Cerebellar cortex (tissue), 1 donor: ENCODE results near the gene RHPN2.
A peak's percentile ranks its signal among the peaks of the same experiment; 100 is the strongest.
"Not testable (repeated sequence)": the region's sequence is repeated elsewhere in the genome, so short reads cannot be mapped to it uniquely, and the experiment has no call there.

Experiments used
- DNase-seq: peaks from one replicate; pipeline ENCODE4 v3.0.0-alpha.2; 2015; ENCODE audit warnings: low spot score

Gene RHPN2

DNA sequence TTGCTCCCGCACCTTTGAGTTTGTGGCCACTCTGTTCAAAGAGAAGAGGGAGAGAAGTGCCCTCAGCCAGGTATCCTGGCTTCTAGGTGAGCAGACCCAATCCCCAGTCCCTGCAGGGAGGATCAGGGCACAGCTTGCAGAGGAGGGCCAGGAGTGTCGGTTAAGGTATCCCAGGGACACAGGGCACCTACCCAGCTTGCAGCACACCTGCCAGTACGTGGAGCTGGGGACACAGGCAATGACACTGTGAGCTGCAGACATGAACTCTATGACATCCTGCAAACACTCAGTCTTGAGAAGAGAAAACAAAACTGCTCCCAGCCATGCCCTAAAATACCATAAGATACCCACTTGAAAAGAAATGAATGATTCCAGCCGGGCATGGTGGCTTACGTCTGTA, 38.1 kb downstream of the RHPN2 start:
- not testable (repeated sequence) for DNase-seq

DNA sequence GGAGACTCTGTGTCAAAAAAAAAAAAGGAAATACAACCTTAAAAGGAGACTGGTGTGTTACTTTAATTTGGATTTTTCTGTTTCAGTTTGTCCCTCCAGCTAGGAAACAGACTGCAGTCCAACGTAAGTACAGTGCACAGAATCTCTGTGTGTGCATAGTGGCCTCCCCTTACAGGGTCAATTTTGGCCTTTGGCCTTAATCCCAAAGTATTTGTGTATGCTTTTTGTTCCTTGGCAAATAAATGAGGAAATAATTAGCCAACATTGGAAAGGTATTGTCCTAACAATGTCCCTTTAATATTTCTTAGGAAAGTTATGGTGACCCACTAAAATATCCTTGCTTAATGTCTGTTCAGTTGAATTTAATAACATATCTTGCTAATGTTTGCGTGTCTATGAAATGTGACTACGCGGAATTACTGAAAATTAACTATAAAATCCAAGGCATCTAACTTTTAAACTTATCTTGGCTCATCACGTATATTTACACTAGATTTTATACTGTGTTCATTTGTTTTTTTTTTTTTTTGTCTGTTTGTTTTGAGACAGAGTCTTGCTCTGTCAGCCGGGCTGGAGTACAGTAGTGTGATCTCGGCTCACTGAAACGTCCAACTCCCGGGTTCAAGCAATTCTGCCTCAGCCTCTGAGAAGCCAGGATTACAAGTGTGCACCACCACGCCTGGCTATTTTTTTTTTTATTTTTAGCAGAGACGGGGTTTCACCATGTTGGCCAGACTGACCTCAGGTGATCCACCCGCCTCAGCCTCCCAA, 39.0 kb downstream of the RHPN2 start:
- DNase-seq, result not testable (repeated sequence)

DNA sequence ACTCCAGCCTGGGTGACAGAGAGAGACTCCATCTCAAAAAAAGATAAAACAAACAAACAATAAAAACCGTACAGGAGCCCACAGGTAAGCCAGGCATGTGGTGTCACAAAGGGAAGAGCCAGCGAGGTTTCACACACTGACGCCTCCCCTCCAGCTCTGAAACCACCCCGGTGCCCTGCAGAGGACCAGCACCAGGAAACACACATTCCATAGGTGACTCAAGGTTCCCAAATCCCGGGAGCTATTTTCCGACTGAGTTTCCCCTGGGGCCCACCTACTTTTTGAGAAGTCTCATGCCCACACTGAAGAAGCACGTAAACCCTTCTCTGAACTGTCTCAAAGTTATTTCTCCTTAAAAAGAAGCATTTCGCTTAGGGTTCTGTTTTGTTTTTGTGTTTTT, 40.3 kb downstream of the RHPN2 start:
- no peak for DNase-seq

DNA sequence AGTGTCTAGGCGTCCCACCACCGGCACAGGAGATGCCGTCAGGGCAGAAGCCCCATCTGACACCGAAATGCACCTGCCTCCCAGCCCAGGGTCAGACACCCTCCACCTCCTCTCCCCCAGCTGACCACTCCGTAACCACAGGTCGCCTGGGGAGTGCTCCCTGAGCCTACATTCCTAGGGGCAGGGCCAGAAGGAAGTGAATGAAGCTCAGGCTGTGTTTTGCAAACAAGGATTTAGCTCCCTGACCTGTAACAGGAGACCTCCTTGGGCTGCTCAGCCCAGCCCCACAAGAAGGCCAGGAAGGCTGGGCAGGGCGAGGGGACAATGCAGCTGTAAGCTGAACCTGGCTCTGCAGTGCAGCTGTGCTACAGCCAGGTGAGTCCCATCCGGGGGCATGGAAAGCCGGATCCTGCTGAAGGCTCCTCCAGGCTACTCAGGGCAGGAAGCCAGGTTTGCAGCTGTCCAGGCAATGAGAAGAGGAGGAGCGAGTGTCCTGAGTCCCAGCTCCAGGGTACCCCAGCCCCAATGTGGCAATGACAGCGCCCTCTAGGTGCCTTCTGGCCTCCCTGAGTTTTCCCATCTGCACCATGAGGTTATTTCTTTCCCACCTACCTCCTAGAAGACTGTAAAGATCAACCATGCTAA, 42.1 kb downstream of the RHPN2 start:
- DNase-seq, result no peak

DNA sequence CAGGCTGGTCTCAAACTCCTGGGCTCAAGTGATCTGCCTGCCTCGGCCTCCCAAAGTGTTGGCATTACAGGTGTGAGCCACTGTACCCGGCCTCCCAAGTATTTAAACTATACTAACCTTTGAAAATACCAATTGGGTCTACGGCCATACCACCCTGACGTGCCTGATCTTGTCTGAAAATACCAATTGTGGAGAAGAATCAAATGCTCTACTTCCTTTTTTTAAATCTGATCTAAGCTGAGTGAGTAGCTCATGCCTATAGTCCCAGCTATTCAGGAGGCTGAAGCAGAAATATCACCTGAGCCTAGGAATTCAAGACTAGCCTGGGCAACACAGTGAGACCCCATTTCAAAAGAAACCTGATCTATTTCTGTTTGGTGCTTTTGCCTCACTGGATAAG, 53.8 kb downstream of the RHPN2 start:
- DNase-seq, result not testable (repeated sequence)

DNA sequence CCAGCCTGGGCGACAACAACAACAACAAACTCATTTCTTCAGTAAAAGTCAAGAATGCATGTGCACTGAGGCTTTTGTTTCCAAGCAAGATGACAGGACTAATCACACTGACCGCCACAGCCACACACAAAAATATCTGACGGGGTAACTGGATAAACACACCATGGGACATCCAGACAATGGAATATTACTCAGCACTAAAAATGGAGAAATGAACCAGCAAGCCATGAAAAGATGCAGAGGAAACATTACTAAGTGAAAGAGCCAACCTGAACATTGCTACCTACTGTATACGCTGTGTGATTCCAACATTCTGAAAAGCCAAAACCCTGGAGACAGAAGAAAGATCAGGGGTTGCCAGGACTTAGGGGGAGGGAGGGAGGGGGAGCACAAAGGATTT, 56.0 kb downstream of the RHPN2 start:
- DNase-seq, result no peak

DNA sequence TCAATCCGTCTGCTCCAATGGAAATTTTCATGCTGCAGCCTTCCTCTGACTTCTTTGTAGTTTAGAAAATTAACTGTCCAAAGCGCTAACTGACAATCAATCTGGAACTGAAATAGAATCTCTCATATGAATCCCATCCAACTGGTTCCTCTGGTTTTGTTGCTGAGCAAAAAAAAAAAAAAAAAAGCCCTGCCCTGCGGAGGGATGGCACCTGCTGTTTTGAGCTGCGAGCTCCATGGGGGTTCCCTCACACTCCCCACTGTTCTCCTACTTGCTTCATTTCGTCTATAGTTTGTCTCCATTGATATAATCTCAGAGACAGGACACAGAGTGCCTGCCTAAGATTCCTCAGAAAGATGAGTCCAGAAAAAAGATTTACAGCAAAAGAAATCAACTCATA, 59.2 kb downstream of the RHPN2 start:
- DNase-seq, result no peak

DNA sequence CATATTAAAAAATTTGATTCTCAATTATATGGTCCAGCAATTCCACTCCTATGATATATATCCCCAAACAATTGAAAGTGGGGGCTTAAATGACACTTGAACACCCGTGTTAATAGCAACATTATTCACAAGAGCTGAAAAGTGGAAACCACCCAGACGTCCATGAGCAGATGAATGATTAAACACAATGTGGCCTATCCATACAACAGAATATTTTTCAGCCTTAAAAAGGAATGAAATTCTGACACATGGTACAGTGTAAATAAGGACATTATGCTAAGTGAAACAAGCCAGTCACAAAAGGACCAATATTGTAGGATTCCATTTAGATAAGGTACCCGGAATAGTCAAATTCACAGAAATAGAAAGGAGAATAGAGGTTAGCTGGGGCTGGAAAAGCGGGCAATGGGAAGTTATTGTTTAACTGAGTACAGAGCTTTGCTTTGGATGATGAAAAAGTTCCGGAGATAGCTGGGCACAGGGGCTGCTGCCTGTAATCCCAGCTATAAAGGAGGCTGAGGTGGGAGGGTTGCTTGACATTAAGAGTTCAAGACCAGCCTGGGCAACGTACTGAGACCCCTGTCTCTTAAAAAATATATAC, 61.2 kb downstream of the RHPN2 start:
- not testable (repeated sequence) for DNase-seq

DNA sequence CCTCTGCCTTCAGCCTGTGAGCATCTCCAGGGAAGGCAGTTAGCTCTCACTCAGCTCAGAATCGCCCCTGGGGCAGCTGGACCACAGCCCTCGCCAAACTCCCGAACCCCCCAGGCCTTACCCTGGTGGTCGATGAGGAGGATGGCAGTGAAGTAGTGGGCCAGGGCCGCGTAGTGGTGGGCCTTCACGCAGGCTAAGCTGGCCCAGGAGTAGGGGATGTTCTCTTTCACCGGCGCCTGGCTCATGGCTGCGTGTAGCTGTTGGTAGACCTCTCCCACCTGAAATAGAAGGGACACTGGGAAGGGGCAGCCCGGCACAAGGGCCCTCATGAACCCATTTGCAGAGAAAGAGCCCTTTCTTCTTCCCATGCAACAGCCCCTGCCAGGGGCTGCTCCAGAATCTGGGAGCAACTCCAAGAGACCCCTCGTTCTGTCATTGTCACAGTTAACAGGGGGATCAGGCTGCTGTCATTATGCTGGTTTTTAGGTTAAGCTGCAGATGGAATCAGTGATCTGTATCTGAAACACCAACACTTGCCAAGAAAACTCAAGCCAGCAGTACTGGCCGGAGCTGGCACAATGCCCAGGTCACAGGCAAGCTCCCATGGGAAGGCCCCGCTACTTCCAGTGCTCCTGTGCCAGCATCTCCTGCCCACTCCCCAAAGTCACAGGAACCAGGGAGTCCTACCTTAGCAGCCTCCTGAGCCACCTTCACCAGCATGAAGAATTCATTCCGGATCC, 62.4 kb downstream of the RHPN2 start:
- DNase-seq, result peak; percentile 52

DNA sequence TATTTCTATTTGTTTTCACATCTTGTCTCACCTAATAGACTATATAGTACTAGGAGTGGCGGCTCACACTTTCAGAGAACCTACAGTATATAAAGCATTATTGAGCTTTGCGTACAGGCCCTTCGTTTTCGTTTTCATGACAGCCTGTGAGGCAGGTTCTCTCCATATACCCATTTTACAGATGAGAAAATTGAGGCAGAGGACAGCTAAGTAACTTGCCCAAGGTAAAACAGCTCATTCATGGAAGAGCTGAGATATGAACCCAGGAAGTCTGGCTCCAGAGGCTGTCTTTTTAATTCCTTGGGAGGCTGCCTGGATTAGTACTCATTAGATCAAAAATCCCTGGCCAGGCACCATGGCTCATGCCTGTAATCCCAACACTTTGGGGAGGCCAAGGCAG, 63.8 kb downstream of the RHPN2 start:
- DNase-seq, result no peak

DNA sequence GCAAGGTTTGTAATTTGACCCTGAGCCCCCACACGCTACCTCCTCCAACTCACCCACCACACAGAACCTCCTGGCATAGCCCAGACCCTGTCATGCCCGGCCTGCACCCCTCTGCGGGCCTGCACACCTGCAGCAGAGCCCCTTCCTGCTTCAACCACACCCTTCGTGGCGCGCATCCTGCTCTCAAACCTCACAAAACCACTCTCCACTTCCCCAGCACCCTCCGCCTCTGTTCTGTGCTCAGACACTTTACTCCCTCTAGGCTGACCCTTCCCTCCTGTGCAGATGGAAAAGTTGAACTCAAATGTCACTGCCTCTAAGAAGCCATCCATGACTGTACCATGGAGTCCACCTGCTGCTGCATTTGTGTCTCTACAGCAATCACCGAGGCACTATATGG, 64.2 kb downstream of the RHPN2 start:
- no peak for DNase-seq

DNA sequence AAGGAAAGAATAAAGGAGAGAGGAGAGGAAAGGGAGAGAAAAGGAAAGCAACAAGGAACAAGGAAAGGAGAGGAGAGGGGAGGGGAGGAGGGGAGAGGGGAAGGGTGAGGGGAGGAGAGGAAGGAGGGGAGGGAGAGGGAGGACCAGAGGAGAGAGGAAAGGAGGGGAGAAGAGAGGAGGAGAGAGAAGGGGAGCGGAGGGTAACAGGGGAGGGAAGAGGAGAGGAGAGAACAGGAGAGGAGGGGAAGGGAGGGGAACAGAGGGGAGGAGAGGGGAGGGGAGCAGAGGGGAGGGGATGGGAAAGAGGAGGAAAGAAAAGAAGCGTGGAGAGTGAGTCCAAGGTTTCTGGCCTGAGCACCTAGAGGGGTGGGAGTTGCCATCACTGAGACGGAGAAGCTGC, 66.0 kb downstream of the RHPN2 start:
- no peak for DNase-seq

DNA sequence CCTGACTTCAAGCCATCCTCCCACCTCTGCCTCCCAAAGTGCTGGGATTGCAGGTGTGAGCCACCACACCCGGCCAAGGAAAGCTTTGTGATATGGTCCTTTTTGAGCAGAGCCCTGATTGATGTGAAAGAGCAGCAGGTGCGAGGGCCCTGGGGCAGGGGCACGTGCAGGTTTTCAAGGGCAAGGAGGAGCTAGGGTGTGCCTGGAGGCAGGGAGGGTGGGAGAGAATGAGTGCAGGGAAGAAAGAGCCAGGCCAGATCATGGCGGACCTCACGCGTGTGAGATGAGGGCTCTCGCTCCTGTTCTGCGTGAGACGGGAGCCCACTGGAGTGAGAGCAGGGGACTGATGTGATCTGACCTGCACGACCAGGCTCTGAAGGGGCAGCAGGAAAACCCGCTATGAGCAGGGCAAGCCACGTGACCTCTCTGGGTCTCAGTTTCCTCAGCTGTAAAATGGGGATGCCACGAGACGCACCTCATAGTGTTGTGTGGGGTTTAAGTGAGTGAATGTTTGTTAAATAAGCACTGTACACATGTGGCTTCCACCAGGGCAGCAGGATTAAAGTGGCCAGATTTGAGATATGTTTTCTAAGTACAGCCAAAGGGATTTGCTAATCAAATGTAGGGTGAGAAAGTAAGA, 66.9 kb downstream of the RHPN2 start:
- no peak for DNase-seq

DNA sequence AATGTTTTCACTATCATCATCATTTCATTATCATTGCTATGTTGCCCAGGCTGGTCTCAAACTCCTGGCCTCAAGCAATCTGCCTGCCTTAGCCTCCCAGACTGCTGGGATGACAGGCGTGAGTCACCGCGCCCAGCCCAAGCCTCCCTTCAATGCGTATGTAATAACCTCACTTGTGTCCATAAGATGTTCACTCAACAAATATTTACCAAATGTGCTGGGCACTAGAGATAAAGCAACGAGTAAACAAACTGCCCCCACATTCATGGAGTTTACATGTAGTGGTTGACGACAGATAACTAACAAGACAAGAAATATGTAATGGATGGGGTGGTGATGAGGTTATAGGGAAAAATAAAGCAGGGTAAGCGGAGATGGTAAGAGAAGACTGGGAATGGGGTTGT, 67.6 kb downstream of the RHPN2 start:
- DNase-seq, result not testable (repeated sequence)

DNA sequence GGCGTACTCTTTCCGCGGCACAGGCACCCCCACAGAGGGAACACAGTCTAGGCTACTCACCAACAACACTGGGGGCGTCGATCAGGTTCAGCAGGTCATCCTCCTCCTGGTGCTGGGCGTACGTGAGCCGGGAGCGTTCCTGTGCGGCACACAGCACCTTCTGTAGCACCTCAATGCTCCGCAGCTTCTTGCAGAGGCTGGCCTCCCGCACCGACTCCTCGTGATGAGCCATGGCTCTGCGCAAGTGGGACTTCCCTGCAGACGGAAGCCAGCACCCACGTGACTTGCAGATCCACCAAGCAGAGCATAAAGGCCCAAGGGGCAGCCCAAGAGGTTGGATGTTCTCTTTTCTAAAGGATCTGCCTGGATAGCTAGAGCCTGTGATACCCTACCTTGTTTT, 68.7 kb downstream of the RHPN2 start:
- DNase-seq, result not testable (repeated sequence)

DNA sequence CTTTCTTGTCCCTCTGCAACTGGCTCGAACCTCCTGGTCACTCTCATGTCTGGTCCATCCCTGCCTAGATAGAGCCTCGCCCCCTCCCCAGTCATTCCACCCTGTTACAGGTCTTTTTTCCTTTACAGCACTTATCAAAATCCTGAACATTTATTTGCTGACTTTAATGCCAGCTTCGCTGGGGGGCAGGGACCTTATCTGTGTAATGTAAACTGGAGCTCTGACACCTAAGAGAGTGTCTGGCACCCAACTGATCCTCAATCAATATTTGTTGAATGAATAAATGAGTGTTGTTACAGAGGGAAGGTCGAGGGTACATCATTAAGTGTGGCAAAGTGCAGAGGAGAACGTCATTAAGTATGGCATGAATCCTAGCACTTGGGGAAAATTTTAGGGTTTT, 76.0 kb downstream of the RHPN2 start:
- DNase-seq, result no peak

DNA sequence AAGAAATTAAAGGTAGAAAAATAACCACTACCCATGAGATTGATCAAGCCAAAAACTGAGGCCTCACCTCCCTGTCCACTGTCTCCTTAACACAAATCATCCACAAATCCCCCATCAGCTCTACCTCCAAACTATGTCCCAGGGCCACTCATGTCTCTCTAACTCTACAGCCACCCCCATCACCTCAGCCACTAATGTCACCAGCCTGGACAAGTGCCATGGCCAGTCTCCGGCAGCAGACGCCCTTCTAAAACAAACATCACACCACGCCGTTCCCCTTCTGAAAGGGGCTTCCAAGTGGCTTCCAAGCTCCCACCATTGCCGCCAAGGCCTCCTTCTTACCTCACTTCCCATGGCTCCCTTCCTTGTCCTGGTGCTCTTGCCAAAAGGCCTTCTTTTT, 76.4 kb downstream of the RHPN2 start:
- not testable (repeated sequence) for DNase-seq

DNA sequence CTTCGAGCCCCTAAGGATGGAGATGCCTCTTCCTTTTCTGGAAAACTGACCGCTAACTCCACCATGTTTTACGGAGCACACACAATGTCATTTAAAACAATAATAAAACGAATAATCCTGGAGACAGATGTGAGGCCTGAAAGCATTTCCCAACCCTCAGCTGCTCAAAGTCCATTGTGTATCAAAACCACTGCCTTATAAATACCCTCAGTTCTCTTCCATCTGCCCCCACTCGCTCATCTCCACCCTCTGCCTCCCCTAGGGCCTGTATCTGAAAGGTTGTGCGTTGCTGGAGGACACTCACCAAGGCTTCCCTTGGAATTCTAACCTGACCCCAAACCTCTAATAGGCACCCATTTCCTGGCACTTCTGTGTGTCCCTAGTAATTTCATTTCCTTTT, 82.2 kb downstream of the RHPN2 start:
- DNase-seq, result not testable (repeated sequence)

DNA sequence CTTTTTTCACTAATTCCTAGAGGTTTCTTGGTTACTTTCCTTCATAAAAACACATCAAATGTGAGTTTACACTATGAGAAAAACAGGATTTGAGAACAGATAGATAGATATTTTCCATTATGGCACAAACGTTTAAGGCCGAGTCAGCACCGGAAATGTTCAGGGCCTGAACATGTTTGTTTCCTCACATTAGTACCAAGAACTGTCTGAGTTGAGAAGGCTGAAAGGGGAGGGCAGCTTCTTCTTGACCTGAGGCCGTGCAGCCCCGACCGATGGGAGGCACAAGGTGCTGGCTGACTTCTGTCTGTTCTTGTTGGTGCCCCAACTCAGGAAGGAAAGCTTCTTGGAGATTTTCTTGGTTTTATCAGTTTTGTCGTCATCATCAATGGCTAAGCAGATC, 84.9 kb downstream of the RHPN2 start:
- DNase-seq, result not testable (repeated sequence)

DNA sequence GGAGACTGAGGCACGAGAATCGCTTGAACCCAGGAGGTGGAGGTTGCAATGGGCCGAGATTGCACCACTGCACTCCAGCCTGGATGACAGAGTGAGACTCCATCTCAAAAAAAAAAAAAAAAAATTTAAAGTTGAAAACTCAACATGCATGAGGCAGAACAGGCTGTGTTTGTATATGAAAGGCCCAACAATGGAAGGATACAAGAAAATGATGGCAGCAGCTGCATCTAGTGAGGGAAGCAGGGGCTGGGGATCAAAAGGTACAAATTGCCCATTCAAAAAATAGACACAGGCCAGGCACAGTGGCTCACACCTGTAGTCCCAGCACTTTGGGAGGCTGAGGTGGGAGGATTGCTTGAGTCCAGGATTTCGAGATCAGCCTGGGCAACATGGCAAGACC, 86.9 kb downstream of the RHPN2 start:
- not testable (repeated sequence) for DNase-seq

DNA sequence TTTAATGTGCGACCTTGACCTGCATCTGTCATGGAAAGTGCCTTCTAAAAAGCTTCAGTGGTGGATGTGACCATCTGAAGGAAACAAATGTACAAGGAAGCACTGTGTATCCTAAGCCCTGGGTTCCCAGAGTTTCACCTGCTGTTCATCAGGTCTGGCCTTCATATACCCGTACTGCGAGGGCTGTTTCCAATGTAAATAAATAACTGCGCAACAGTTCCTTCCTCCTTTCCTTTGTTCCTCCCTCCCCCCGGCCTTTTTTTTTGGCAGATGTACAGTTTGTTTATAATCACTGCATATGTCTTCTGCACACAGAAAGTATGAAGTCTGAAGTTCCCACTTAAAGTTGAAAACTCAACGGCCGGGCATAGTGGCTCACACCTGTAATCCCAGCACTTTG, 87.4 kb downstream of the RHPN2 start:
- DNase-seq, result no peak

DNA sequence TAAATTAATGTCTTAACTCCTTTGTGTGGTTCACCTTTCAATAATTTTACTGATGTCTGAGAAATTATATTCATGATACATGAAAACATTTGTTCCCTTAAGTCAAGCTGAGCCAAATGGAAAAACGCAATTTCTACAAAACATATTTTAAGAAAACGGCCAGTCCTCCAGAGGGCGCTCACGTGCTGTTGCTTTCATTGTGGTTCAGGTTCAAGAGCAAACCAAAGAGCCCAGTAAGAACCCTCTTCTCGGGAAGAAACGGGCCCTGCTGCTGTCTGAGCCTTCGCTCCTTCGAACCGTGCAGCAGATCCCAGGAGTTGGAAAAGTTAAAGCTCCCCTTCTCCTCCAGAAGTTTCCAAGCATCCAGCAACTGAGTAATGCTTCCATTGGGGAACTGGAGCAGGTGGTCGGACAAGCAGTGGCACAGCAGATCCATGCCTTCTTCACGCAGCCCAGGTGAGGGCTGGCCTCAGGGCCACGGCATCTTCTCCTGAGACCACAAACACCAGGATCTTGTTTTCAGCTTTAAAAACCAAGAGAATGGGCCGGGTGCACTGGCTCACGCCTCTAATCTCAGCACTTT, 88.4 kb downstream of the RHPN2 start:
- peak; percentile 79 for DNase-seq
